RWPE2 (cell line): ENCODE data around the gene ZNF445.

Source experiments
- ATAC-seq: fragments of 200-7000 bp; cut with Tn5 transposase; 3 replicates; pipeline ENCODE4 v1.9.1; 2021; ENCODE audit warnings: low read depth
- DNase-seq: peaks from one replicate; pipeline ENCODE4 v3.0.0-alpha.2; 2020; ENCODE audit warnings: low spot score
- H3K27ac ChIP-seq: fragments of 450-650 bp; 2 replicates; pipeline ENCODE4 v1.5.1; 2017; ENCODE audit warnings: mild to moderate bottlenecking; ENCODE audit not compliant: poor library complexity, severe bottlenecking
- H3K27me3 ChIP-seq: fragments of 250-450 bp; sonication (Bioruptor Pico); 2 replicates; pipeline ENCODE4 v1.5.1; 2021; ENCODE audit warnings: mild to moderate bottlenecking, moderate library complexity; ENCODE audit not compliant: insufficient read depth, poor library complexity, severe bottlenecking
- H3K36me3 ChIP-seq: fragments of 250-450 bp; sonication (Bioruptor Pico); 2 replicates; pipeline ENCODE4 v1.5.1; 2020; ENCODE audit warnings: low read depth, mild to moderate bottlenecking, moderate library complexity
- H3K4me1 ChIP-seq: fragments of 250-450 bp; sonication (Bioruptor Pico); 2 replicates; pipeline ENCODE4 v1.5.1; 2021; ENCODE audit warnings: mild to moderate bottlenecking, moderate library complexity; ENCODE audit not compliant: insufficient read depth, poor library complexity, severe bottlenecking
- H3K4me3 ChIP-seq: fragments of 250-450 bp; sonication (Bioruptor Pico); 2 replicates; pipeline ENCODE4 v1.5.1; 2021; ENCODE audit warnings: mild to moderate bottlenecking, moderate library complexity; ENCODE audit not compliant: severe bottlenecking
- H3K9me3 ChIP-seq: fragments of 250-450 bp; sonication (Bioruptor Pico); 2 replicates; pipeline ENCODE4 v1.5.1; 2021; ENCODE audit warnings: mild to moderate bottlenecking, moderate library complexity; ENCODE audit not compliant: severe bottlenecking
- TF ChIP-seq, protein P1 (sequence below): fragments of 450-650 bp; IDR thresholded peaks from one replicate; pipeline ENCODE4 v1.5.1; 2017; ENCODE audit warnings: mild to moderate bottlenecking, moderate library complexity; ENCODE audit not compliant: poor library complexity, severe bottlenecking

Gene ZNF445

DNA sequence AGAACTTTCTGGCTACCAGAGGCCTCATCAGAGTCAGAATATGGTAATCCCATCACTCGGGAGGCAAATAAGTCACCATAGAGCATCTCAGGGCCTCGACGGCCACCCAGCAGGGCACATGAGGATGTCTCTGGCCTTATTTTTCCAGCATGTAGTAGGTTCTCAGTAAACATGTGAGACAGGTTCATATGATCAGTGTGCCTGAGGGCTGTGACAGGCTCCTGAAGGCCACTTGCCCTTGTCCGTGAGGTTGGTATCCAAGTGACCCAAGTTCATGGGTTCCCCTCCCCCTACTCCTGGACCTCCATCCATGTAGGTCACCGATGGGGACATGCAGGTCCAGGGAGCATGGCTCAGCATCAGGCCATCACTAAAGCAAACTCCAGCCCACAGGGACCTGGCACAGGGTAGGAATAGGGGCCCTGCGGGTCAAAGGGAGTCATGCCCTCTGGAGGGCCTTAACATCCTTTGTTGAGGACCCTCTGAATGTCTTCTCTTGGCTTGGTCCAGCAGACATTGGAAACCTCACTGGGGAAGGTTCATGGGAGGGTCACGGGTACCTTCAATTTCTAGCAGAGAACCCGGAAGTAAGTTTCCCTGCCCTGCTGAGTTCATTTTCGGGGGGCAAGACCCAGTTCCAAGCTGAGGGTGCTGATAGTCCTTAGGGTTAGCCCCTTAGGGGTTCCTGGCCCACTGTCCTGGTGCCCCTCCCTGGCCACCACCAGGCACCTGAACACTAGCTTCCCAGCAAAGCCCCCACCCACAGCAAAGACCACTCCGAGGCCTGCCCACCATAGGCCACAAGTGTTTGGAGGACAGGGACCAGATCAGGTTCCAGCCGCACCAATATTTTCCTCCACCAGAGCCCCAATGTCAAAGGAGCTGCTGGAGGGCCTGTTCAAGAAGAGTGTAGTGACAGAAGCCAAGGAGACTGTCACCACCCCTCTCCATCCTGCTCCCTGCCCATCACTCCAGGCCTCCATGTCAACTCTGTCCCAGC, 61.1 kb downstream of the ZNF445 start:
- TF ChIP-seq, protein P1, sequence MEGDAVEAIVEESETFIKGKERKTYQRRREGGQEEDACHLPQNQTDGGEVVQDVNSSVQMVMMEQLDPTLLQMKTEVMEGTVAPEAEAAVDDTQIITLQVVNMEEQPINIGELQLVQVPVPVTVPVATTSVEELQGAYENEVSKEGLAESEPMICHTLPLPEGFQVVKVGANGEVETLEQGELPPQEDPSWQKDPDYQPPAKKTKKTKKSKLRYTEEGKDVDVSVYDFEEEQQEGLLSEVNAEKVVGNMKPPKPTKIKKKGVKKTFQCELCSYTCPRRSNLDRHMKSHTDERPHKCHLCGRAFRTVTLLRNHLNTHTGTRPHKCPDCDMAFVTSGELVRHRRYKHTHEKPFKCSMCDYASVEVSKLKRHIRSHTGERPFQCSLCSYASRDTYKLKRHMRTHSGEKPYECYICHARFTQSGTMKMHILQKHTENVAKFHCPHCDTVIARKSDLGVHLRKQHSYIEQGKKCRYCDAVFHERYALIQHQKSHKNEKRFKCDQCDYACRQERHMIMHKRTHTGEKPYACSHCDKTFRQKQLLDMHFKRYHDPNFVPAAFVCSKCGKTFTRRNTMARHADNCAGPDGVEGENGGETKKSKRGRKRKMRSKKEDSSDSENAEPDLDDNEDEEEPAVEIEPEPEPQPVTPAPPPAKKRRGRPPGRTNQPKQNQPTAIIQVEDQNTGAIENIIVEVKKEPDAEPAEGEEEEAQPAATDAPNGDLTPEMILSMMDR = no peak
- no peak overlapping the region for H3K27ac ChIP-seq
- H3K4me3 ChIP-seq = no peak overlapping the region
- H3K4me1 ChIP-seq = no peaks in the 10 kb centered on the region
- ATAC-seq (no peak), DNase-seq (no peak)
- H3K27me3 ChIP-seq = no peaks in the 10 kb centered on the region
- H3K9me3 ChIP-seq = no peaks in the 10 kb centered on the region
- no peaks in the 10 kb centered on the region for H3K36me3 ChIP-seq

DNA sequence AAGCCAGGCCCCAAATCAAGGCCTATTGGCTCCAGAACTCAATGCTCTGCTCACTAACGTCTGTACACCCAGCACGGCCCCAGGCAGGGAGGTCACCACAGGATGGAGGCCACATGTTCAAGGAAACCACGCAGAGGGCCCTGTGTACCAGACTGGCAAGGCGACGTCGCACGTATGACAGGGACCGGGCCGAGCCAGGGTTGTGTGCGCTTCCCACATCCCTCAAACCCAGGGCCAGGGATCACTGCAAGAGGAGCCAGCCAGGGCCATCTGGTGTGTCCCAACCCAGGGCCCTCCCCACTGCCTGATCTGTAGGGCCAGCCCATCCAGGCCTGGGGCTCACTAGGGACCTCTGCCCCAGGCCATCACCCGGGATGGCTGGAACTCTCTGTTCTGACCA, 62.0 kb downstream of the ZNF445 start:
- no peak for DNase-seq

DNA sequence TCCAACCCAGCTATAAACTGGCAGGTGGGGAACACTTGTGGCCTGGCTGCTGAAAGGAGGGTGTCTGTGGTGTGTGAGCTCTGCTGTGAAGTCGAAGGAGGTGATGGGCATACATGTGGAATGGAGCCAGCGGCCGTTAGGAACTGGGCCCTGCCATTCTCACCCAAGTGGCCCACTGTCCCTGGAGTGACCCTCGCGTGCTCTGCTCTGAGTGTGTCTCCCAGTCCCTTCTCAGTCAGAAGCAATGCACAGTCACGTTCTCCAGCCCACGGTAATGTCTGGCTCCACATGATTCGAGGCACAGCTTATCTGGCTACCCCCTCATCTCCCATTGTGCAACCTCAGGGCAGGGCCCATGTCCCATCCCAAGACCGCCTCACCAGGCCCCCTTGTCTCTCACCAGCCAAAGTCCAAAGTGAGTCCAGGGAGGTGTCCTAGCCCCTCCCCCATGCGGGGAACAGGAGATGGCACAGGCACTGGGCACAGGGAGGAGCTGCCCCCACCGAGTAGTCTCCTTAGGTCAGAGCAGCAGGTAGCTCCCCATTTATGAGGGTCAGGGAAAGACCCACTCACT, 62.9 kb downstream of the ZNF445 start:
- H3K4me3 ChIP-seq = no peak overlapping the region
- H3K27me3 ChIP-seq = no peaks in the 10 kb centered on the region
- DNase-seq = no peak
- TF ChIP-seq, protein P1 = no peak
- no peaks in the 10 kb centered on the region for H3K9me3 ChIP-seq
- no peaks in the 10 kb centered on the region for H3K4me1 ChIP-seq
- H3K27ac ChIP-seq = no peak overlapping the region
- no peak for ATAC-seq
- H3K36me3 ChIP-seq = no peaks in the 10 kb centered on the region

More for the DNA sequence above, 62.0 kb downstream of the ZNF445 start:
- H3K4me3 ChIP-seq = no peak overlapping the region
- H3K27ac ChIP-seq = no peak overlapping the region
- TF ChIP-seq, protein P1 = no peak
- H3K4me1 ChIP-seq = no peaks in the 10 kb centered on the region
- no peaks in the 10 kb centered on the region for H3K9me3 ChIP-seq
- no peaks in the 10 kb centered on the region for H3K36me3 ChIP-seq
- H3K27me3 ChIP-seq = no peaks in the 10 kb centered on the region
- ATAC-seq = no peak

- ATAC-seq (no peak), DNase-seq (no peak)
- no peaks in the 10 kb centered on the region for H3K27me3 ChIP-seq
- H3K9me3 ChIP-seq = peaks cover 3% of the 10 kb centered on the region
- TF ChIP-seq, protein P1 = no peak
- no peak overlapping the region for H3K4me3 ChIP-seq
- H3K4me1 ChIP-seq = no peaks in the 10 kb centered on the region
- H3K36me3 ChIP-seq = no peaks in the 10 kb centered on the region
- H3K27ac ChIP-seq = no peak overlapping the region
These were observed 65.1 kb downstream of the ZNF445 start for GRCh38 chr3:44412365-44412764.
